ENCODE measurements around the gene PTPN5. TPM values are rescaled to one million over a fixed set of nuclear protein-coding genes. Genes with fewer than 3 reads are reported as not detected.
A peak's percentile ranks its signal among the peaks of the same experiment; 100 is the strongest.

The PTPN5 gene
- total and polyA plus RNA-seq, 7 donors: 0.22 to 1.4 (median 0.61) TPM

DNA sequence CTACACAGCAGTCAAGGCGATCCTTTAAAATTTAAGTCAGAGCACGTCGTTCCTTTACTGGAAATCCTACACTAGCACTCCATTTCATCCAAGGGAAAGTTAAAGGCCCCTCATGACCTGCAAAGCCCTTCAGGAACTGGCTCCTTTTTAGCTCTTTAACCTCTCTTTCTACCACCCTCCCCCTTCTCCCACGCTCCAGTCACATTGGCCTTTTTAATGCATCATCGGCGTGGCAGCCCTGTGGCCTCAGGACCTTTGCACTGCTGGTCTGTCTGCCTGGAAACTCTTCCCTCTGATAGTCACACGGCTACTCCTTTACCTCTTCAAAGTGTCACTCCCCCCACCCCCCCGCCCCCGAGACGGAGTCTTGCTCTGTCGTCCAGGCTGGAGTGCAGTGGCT lies 1.2 kb upstream of the PTPN5 start:
- TF ChIP-seq, protein P1, sequence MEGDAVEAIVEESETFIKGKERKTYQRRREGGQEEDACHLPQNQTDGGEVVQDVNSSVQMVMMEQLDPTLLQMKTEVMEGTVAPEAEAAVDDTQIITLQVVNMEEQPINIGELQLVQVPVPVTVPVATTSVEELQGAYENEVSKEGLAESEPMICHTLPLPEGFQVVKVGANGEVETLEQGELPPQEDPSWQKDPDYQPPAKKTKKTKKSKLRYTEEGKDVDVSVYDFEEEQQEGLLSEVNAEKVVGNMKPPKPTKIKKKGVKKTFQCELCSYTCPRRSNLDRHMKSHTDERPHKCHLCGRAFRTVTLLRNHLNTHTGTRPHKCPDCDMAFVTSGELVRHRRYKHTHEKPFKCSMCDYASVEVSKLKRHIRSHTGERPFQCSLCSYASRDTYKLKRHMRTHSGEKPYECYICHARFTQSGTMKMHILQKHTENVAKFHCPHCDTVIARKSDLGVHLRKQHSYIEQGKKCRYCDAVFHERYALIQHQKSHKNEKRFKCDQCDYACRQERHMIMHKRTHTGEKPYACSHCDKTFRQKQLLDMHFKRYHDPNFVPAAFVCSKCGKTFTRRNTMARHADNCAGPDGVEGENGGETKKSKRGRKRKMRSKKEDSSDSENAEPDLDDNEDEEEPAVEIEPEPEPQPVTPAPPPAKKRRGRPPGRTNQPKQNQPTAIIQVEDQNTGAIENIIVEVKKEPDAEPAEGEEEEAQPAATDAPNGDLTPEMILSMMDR (IDR thresholded peaks at IDR 0.05): no peak
- peaks cover 4 to 52% (median 11%) of the 10 kb centered on the region in 3 donors for H3K27me3 ChIP-seq (ENCODE audit: insufficient read depth in 3 of 3, low read length in 2 of 3)
- no peak for DNase-seq
- H3K9me3 ChIP-seq: no peaks in the 10 kb centered on the region
- H3K4me1 ChIP-seq: no peaks in the 10 kb centered on the region
- intact Hi-C loops (cut with DNase I): no loop called here
- WGBS, 3 donors: 58 to 63% (median 59%) methylated on average over 11 of the region's 11 CpGs
- no peak overlapping the region for H3K4me3 ChIP-seq
- no peak overlapping the region for H3K27ac ChIP-seq
- ATAC-seq: no peak
- no peaks in the 10 kb centered on the region for H3K36me3 ChIP-seq (ENCODE audit: insufficient read depth in 1 of 2, low read depth in 1 of 2)

DNA sequence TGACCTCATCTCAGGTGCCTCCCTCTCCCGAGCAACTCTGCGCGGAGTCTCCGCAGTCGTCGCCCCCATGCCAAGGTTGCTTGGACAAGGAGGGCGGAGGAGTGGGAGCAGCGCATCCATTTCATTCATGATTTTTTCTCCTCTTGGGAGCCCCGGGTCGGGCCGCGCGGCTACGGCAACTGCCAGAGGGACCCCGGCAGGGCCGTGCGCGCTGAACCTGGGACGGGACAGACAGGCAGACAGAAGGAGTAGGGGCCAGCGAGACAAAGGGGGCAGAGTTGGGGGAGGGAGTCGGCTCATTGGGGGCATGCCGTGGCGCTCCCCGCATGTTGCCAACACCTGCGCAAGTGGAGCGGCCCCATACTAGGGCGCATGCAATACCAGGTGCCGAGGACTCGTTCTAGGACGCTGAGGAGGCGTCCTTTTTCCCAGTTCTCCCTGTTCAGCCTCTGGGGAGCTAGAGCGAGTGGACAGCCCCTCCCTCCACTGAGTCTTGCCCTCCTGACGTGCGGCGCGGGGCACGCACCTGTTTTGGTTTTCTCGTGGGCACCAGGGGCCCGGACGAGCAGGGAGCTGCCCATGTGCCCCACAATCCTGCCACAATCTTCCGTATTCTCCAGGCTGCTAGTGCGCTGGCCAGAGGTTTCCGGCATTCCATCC lies 501 bp upstream of the PTPN5 start:
- intact Hi-C loops (cut with DNase I): no loop called here
- H3K4me1 ChIP-seq: no peaks in the 10 kb centered on the region
- peaks cover 4 to 50% (median 11%) of the 10 kb centered on the region in 3 donors for H3K27me3 ChIP-seq (ENCODE audit: insufficient read depth in 3 of 3, low read length in 2 of 3)
- 1% methylated on average over 41 to 43 of the region's 43 CpGs for WGBS, 3 donors
- peak in 1 of 4 donors; percentile 35 for ATAC-seq
- no peaks in the 10 kb centered on the region for H3K9me3 ChIP-seq
- no peak overlapping the region for H3K27ac ChIP-seq
- no peaks in the 10 kb centered on the region for H3K36me3 ChIP-seq (ENCODE audit: insufficient read depth in 1 of 2, low read depth in 1 of 2)
- no peak for DNase-seq
- TF ChIP-seq, protein P1 (IDR thresholded peaks at IDR 0.05): no peak
- H3K4me3 ChIP-seq: peak overlapping the region; percentile 59

DNA sequence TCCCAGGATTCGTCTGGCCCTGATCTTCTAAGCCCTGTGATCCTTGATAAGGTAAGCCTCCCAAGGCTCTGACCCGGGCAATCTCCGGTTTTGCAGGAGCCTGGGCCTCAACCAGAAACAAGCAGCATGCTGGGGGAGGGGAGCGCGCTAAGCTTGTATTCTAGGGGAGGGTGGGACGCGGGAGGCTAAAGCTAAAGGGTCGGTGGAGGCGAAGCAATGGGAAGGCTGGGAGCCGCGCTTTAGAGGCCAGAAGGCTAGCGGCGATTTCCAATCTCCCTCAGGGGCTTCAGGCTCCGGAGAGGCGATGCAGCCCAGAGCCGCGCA lies 753 bp downstream of the PTPN5 start:
- Histone ChIP-seq H3K27me3 (ENCODE audit: insufficient read depth in 3 of 3, low read length in 2 of 3) (peaks cover 4 to 47% (median 11%) of the 10 kb centered on the region in 3 donors), H3K4me3 (peak overlapping the region; percentile 59), H3K27ac (no peak overlapping the region), H3K9me3 (no peaks in the 10 kb centered on the region), H3K4me1 (no peaks in the 10 kb centered on the region), H3K36me3 (ENCODE audit: insufficient read depth in 1 of 2, low read depth in 1 of 2) (no peaks in the 10 kb centered on the region)
- no peak for DNase-seq
- ATAC-seq: no peak
- TF ChIP-seq, protein P1 (IDR thresholded peaks at IDR 0.05): no peak
- 3 to 7% (median 6%) methylated on average over 17 of the region's 17 CpGs for WGBS, 3 donors
- intact Hi-C loops (cut with DNase I): no loop called here

DNA sequence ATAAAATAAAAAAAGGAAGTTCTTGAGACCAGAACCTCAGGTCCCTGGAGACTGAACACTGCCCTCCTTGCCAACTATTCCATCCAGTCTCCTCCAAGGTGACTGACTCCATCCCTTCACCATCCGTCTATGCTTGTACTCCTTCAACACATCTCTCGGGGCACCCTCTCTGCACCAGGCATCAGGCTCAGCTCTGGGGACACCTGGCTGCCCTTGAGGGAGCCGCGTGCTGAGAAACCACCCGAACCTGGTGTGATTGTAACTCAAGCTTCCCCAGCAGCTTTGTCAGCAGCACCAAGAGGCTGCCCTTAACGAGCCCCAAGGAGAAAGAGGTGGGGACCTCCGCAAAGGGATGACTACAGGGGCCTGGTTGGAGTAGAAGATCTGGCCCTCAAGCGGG lies 1.7 kb downstream of the PTPN5 start:
- WGBS, 3 donors: 64 to 80% (median 69%) methylated on average over 8 of the region's 8 CpGs
- Histone ChIP-seq H3K27ac (no peak overlapping the region), H3K4me3 (no peak overlapping the region), H3K4me1 (no peaks in the 10 kb centered on the region), H3K9me3 (no peaks in the 10 kb centered on the region), H3K27me3 (ENCODE audit: insufficient read depth in 3 of 3, low read length in 2 of 3) (peaks cover 4 to 47% (median 11%) of the 10 kb centered on the region in 3 donors), H3K36me3 (ENCODE audit: insufficient read depth in 1 of 2, low read depth in 1 of 2) (no peaks in the 10 kb centered on the region)
- ATAC-seq (no peak), DNase-seq (no peak)
- intact Hi-C loops (cut with DNase I): no loop called here
- TF ChIP-seq, protein P1 (IDR thresholded peaks at IDR 0.05): no peak

DNA sequence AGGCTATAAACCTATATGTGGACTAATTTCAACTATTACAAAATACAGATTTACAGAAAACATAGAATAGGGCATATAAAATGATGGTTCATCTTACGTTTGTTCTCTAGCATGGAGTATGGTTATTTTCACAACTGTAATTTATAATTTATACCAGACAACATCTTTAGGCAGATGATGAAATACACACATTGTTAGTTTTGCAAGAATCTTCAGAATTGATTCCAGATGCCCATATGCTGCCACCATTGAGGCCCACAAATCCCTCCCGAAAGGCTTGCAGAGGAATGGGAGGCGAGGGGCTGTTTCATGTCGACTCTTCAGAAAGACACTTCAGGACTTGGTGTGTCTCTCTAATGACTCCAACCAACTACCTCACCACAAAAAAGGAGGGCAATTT lies 6.2 kb downstream of the PTPN5 start:
- Histone ChIP-seq H3K27me3 (ENCODE audit: insufficient read depth in 3 of 3, low read length in 2 of 3) (peaks cover 0 to 16% (median 0%) of the 10 kb centered on the region in 3 donors), H3K9me3 (no peaks in the 10 kb centered on the region), H3K27ac (no peak overlapping the region), H3K36me3 (ENCODE audit: insufficient read depth in 1 of 2, low read depth in 1 of 2) (no peaks in the 10 kb centered on the region), H3K4me3 (no peak overlapping the region), H3K4me1 (no peaks in the 10 kb centered on the region)
- no peak for ATAC-seq
- no peak for DNase-seq
- WGBS, 3 donors: 84 to 89% (median 84%) methylated on average over 4 of the region's 4 CpGs
- TF ChIP-seq, protein P1 (IDR thresholded peaks at IDR 0.05): no peak
- intact Hi-C loops (cut with DNase I): no loop called here

Data from psoas muscle (tissue), 8 donors.